Measurements from ENCODE around the gene CALB2.
"Not testable (repeated sequence)": the region's sequence is repeated elsewhere in the genome, so short reads cannot be mapped to it uniquely, and the experiment has no call there.

CALB2 gene

GRCh38 chr16:71358464-71358998 is at the start of gene CALB2:
CALB2 (plus strand) TSS chr16:71358723; CDS start chr16:71358793, 70 bp downstream.
- peak; percentile 43 for DNase-seq (ENCODE audit: low spot score)

DNA sequence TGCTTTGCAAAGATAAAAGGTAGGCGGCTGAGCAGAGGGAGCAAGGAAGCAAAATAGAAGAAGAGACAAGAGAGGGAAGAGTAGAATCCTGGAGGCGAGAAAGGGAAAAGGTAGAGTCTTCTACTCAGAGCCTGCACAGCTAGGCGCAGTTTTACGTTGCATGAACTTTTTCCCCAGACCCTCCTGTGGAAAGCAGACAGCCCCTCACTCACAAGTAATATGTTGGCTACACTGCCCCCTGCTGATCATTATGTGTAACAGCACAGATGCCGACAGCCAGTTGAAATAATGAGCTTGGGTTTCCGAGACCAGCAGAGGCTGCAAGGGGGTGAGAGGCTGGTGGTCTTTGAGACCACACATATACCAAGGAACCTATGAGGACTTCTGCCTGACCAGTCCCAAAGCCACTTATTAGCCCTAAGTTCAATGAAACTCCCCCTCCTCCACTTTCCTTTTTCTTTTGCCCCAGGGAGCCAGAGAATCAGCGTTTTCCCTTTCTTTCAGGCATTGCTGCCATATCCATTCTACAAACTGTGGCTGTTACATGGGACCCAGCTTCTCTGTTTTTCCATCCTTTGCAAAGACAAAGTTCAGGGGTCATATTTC is 46.9 kb upstream of the CALB2 start:
- DNase-seq (ENCODE audit: low spot score) = peak; percentile 26

DNA sequence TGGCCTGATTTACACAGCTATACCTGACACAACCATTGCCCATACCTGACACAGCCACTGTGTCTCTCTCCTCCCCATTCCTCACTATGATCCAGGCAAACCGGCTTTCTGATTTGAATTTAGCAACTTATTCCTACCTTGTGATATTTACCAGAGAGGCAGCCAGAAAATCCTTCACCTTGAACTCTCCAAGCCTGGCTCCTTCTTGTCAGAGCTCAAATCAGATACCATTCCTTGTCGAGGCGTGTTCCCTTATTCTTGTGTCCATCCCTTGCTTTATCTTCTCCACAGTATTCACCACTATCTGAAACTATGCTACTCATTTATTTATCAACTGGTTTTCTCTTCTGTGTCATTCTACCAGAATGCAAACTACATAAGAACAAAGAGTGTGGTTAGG is 44.9 kb upstream of the CALB2 start:
- DNase-seq (ENCODE audit: low spot score) = not testable (repeated sequence)

GRCh38 chr16:71315269-71315668 is 43.3 kb upstream of the CALB2 start:
- DNase-seq (ENCODE audit: low spot score) = no peak

DNA sequence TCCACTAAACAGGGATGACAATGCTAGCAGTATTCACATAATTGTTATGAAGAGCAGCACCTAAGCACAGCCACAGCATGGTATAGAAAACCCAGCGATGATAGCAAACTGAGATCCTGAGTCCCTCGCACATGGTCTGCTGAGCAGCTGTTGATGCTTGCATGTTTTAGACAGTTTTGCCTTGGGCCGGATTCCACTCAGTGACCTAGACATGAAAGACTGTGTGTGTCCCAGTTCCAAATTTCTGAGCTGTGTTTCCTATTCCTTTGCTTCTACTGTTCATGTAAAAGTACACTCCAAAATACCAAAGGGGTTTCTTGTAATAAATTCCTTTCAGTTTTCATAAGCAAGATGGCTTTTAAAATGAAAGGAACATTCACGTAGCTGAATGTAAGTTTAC is 38.5 kb upstream of the CALB2 start:
- DNase-seq (ENCODE audit: low spot score) = no peak

GRCh38 chr16:71327720-71328119 is 30.8 kb upstream of the CALB2 start:
- DNase-seq (ENCODE audit: low spot score) = no peak

GRCh38 chr16:71328151-71328550 is 30.4 kb upstream of the CALB2 start:
- DNase-seq (ENCODE audit: low spot score) = no peak

DNA sequence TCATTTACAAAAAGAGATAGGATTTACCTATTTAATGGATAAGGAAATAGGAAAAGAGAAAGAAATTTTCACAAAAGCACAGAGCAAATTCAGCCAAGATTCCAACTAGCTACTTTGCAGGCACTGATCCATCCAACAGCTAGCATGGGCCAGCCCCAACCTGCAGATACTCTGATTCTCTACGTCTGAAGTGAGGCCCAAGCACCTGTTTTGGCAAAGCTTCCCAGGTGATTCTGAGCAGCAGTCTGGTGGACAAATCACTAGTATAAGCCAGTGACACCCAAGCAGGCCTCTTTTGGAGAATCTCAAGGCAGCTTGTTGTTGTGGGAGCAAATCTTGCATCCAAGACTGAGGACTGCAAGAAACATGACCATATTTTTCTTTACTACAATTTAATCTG is 20.9 kb upstream of the CALB2 start:
- DNase-seq (ENCODE audit: low spot score) = no peak

DNA sequence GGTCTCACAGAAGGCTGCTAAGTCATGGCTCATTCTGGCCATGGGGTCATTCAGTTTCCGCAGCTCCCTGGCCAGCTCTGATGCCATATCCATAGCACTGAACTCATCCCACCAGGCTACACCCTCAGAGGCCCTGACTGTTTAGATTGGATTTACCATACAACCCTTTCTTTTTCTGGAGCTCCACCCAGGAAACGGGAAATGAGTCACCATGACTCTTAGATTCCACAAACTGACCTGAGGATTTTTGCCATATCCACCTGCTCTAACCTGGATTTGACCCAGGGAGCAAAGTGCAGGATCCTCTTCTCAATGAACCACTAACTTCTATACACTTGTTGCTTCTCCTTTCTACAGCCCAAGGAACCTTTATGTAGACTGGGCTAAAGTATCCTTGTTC is 20.3 kb upstream of the CALB2 start:
- DNase-seq (ENCODE audit: low spot score) = no peak

- no peak for DNase-seq (ENCODE audit: low spot score)
Observed at GRCh38 chr16:71338632-71339031, 19.9 kb upstream of the CALB2 start.

GRCh38 chr16:71339236-71340171 is 19.0 kb upstream of the CALB2 start:
- DNase-seq (ENCODE audit: low spot score) = no peak

DNA sequence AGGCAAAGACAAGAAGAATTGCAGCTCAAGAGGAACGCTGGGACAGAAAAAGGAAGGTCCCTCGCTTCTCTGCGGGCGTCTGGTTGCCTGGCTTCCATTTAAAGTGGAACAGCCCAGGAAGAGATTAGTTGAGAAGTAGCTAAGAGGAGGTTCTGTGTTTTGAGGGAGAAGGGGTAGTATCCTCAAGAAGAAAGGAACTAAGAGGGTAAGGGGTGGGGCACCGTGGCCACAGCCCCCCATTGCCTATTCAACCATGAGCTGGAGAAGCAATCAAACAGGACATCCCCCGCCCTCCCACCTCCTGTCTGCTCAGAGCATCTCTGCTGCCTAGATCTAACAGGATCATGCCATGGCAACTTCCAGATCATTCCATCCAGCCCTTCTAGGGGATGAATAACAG is 18.1 kb upstream of the CALB2 start:
- no peak for DNase-seq (ENCODE audit: low spot score)

GRCh38 chr16:71341881-71342280 is 16.6 kb upstream of the CALB2 start:
- DNase-seq (ENCODE audit: low spot score) = no peak

DNA sequence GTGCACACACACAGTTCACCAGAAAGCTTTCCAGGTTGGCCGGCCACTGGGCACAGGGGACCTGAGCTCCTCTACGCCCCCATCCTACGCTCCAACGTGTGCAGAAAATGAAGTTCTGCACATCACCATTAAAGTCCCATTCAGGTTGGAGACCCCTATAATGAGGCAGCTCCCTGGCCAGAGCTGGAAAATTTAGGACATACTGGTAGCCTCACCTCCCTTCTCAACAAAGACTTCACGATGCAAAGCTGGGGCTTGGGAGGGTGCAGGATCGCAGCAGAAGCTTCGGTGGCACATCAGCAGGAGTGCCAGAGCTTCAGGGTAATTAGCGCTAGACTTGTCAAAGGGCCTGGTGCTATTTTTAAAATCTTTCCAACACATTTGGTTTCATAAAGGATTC is 15.4 kb upstream of the CALB2 start:
- DNase-seq (ENCODE audit: low spot score) = no peak

DNA sequence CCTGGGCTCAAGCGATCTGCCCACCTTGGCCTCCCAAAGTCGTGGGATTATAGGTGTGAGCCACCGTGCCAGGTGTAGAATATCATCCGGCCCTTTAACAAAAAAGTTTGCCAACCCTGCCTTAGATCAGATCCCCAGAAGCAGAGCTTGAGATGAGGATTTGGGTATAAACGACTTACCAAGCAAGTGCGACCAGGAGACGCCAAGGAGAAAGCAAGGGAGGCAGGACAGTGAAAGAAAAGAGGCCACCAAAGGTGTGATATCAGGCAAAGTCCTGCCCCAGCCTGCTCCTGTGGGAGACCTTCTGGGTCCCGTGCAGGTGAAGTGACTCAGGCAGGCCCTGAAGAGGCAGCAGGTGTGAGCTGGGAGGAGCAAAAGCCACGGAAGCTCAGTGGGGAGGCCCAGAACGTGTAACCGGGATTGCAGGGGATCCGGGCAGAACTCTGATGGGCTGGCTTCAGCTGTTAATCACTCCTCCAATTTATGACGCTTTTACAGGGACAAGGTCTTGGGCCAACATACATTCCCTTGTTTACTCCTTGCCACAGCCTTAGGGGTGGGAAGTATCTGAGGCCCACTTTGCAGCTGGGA is 14.1 kb upstream of the CALB2 start:
- DNase-seq (ENCODE audit: low spot score) = no peak

- DNase-seq (ENCODE audit: low spot score) = no peak
Observed at GRCh38 chr16:71345031-71345430, 13.5 kb upstream of the CALB2 start.

GRCh38 chr16:71347146-71347545 is 11.4 kb upstream of the CALB2 start:
- DNase-seq (ENCODE audit: low spot score) = no peak

DNA sequence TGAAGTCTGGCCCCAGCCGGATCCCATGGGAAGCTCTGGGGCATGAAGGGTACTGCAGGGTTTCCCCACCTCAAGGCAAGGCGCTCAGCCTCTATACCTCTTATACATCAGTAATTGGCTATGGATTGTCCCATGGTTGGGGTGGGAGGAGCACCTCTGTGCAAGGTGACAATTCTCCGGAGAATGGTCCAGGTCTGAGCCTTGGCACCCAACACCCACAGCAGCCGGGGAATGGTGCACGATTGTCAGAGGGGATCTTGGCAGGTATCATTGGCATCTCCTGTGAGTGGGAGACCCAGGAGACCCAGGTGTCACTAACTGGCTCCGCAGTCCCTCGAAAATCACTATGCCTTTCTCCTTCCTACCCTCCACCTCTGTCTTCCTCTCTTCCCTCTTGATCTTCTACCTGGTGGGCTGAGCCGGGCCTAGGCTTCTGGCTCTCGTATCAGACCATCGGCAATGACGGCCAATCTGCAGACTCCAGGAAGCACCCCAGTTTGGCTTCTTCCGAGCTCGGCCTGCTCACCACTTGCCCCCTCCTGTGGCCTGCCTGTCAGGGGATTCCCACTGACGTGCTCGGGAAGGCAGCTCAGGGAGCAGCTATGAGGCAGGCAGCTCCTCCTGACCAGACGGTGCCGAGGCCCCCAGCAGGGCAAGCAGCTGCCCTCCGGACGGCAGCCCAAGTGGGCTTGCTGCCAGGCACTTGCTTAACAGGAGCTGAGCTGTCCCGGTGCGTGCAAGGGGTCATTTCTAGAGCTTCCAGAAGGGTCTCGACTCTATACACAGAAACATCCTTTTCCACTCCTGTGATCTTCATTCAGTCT is 10.0 kb upstream of the CALB2 start:
- no peak for DNase-seq (ENCODE audit: low spot score)

DNA sequence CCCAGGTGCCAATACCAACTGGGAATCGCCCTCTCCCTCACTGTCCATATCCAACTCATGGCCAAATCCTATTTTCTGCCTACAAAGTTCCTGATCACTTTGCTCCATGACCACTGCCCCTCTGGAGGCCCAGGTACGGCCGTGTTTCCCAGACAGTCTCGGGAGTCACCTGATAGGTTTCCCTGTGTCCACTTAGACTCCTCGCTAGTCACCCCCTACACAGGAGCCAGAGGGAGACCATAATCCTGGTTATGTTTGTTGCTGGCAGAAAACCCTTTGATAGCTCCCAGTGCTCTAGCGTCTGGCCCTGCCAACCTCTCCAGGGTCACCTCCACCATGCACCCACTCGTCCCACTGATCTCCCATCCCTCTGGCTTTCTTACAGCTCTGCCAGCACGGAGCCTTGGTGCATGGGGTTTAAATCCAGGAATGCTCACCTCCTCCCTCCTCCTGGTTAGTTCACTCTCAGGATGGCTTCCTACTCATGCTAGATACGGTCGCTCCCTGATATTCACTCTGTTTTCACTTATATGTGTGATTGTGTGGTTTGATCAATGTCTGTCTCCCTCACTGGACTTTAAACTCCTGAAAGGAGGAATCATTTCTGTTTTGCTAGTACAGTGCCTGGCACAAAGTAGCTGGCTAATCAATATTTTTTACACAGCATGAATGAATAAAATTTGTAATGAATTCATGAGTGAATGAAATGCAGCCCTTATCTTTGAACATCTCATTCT is 7.5 kb upstream of the CALB2 start:
- DNase-seq (ENCODE audit: low spot score) = no peak

- no peak for DNase-seq (ENCODE audit: low spot score)
Observed at GRCh38 chr16:71351558-71351901, 7.0 kb upstream of the CALB2 start.

DNA sequence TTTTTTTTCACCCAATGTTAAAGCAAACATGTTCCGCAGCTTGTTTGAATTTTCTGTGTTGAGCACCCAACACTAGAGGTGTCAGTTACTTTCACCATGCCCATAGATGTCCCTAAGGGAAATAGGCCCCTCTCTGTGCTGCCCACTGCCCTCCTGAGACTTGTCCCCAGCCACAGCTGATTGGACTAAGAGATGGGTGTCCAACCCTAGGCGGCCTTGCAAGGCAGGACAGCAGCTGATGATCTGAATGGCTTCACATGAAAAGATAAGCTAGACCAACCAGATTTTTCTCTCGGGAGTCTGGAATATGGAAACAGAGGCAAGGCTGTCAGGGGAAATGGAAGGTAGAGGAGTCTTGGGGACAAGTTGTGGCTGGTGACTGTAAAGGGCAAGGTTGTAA is 6.1 kb upstream of the CALB2 start:
- no peak for DNase-seq (ENCODE audit: low spot score)
